HL-60 (cell line): ENCODE data around the gene ATXN7.

Source experiments
- DNase-seq, 2 experiments: peaks; one replicate each; pipeline ENCODE4 v3.0.0-alpha.2; 2010 to 2020; ENCODE audit warnings: low read depth in 1 of 2, low spot score in 1 of 2
- H3K27ac ChIP-seq: fragments of 250-450 bp; sonication (Bioruptor Pico); replicated peaks from 2 replicates; pipeline ENCODE4 v1.5.1; 2020; ENCODE audit warnings: mild to moderate bottlenecking, moderate library complexity
- H3K27me3 ChIP-seq: fragments of 250-450 bp; sonication (Bioruptor Pico); 2 replicates; pipeline ENCODE4 v1.5.1; 2021; ENCODE audit warnings: mild to moderate bottlenecking, moderate library complexity; ENCODE audit not compliant: insufficient read depth, poor library complexity, severe bottlenecking
- H3K4me3 ChIP-seq: replicated peaks from 2 replicates; pipeline ENCODE4 v1.5.1; 2011; ENCODE audit warnings: mild to moderate bottlenecking, control low read depth, low read length; ENCODE audit not compliant: insufficient read depth
- GABPA ChIP-seq: IDR thresholded peaks from 2 replicates; pipeline ENCODE4 v1.6.1; 2012; ENCODE audit warnings: low read depth
- POLR2AphosphoS5 ChIP-seq: IDR thresholded peaks from 2 replicates; pipeline ENCODE4 v1.6.1; 2012; ENCODE audit warnings: low read depth
- SPI1 ChIP-seq: IDR thresholded peaks from 2 replicates; pipeline ENCODE4 v1.6.1; 2012; ENCODE audit warnings: low read depth, mild to moderate bottlenecking, borderline replicate concordance
- TF ChIP-seq, protein P1 (sequence below): IDR thresholded peaks from 2 replicates; pipeline ENCODE4 v1.6.1; 2012; ENCODE audit warnings: low read depth; ENCODE audit not compliant: insufficient replicate concordance
- TF ChIP-seq, protein P2 (sequence below): IDR thresholded peaks from one replicate; pipeline ENCODE4 v1.5.1; 2011; ENCODE audit warnings: low read length, control low read depth, inconsistent platforms; ENCODE audit not compliant: insufficient read depth

ATXN7 gene

DNA sequence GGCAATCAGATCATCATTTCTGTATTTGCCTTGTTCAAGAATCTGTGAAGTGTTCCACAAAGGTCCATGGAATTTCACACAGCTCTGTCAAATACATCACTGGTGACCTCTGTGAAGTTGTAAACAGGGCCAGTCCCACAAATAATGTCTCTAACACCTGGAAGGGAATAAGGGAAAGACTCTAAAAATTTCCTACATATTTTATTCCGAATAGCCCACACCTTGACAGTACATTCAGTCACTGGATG lies 44.6 kb upstream of the ATXN7 start, which contains the start of gene C3orf49:
Gene C3orf49 (plus strand): TSS at position 149 of the 248 bp plus-strand sequence. CDS start 173 bp downstream, outside the sequence.
- no peak within 1 kb of the TSS for H3K4me3 ChIP-seq
- no peaks in the 10 kb centered on the region for H3K27me3 ChIP-seq
- no peak for DNase-seq
- TF ChIP-seq SPI1: no peak
- TF ChIP-seq, protein P1, sequence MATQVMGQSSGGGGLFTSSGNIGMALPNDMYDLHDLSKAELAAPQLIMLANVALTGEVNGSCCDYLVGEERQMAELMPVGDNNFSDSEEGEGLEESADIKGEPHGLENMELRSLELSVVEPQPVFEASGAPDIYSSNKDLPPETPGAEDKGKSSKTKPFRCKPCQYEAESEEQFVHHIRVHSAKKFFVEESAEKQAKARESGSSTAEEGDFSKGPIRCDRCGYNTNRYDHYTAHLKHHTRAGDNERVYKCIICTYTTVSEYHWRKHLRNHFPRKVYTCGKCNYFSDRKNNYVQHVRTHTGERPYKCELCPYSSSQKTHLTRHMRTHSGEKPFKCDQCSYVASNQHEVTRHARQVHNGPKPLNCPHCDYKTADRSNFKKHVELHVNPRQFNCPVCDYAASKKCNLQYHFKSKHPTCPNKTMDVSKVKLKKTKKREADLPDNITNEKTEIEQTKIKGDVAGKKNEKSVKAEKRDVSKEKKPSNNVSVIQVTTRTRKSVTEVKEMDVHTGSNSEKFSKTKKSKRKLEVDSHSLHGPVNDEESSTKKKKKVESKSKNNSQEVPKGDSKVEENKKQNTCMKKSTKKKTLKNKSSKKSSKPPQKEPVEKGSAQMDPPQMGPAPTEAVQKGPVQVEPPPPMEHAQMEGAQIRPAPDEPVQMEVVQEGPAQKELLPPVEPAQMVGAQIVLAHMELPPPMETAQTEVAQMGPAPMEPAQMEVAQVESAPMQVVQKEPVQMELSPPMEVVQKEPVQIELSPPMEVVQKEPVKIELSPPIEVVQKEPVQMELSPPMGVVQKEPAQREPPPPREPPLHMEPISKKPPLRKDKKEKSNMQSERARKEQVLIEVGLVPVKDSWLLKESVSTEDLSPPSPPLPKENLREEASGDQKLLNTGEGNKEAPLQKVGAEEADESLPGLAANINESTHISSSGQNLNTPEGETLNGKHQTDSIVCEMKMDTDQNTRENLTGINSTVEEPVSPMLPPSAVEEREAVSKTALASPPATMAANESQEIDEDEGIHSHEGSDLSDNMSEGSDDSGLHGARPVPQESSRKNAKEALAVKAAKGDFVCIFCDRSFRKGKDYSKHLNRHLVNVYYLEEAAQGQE: no peak
- no peak for TF ChIP-seq POLR2AphosphoS5
- TF ChIP-seq, protein P2, sequence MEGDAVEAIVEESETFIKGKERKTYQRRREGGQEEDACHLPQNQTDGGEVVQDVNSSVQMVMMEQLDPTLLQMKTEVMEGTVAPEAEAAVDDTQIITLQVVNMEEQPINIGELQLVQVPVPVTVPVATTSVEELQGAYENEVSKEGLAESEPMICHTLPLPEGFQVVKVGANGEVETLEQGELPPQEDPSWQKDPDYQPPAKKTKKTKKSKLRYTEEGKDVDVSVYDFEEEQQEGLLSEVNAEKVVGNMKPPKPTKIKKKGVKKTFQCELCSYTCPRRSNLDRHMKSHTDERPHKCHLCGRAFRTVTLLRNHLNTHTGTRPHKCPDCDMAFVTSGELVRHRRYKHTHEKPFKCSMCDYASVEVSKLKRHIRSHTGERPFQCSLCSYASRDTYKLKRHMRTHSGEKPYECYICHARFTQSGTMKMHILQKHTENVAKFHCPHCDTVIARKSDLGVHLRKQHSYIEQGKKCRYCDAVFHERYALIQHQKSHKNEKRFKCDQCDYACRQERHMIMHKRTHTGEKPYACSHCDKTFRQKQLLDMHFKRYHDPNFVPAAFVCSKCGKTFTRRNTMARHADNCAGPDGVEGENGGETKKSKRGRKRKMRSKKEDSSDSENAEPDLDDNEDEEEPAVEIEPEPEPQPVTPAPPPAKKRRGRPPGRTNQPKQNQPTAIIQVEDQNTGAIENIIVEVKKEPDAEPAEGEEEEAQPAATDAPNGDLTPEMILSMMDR: no peak
- no peak for TF ChIP-seq GABPA
- no peak within 1 kb of the TSS for H3K27ac ChIP-seq

DNA sequence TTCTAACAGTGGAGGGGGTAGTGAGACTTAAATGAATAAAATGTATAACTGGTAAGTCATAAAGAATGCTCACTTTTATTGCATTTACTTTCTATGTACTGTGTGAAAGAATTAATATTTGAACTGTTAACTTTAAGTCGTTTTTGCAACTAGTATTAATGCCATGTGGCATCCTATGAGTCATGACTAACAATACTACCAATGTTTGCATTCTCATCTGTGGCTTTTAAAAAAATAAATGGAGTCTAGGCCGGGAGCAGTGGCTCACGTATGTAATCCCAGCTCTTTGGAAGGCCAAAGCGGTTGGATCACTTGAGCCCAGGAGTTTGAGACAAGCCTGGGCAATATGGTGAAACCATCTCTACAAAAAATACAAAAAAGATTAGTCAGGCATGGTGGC lies 39.4 kb upstream of the ATXN7 start:
- no peak for DNase-seq
- TF ChIP-seq, protein P2: no peak
- TF ChIP-seq, protein P1: no peak
- TF ChIP-seq POLR2AphosphoS5: no peak
- no peak for TF ChIP-seq SPI1
- no peak for TF ChIP-seq GABPA
- Histone ChIP-seq H3K4me3 (no peak overlapping the region), H3K27me3 (no peaks in the 10 kb centered on the region), H3K27ac (no peak overlapping the region)

DNA sequence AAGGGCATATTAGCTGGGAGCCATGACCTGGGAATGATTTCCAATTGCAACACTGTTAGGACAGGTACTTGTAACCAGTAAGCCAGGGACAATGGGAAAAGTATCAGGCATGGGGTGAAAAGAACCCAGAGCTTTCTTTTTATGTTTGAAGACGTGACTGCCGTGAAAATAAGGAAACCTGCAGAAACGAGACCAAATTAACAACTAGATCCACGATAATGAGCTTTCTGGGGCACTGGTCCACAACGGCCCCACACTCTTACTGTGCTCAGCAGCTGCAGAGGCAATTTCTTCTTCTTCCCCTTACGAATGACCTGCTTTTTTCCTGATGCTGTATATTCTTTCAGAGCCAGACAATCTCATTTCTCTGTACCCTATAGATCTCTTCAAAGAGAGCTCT lies 33.1 kb upstream of the ATXN7 start:
- Histone ChIP-seq H3K4me3 (no peak overlapping the region), H3K27me3 (no peaks in the 10 kb centered on the region), H3K27ac (no peak overlapping the region)
- no peak for TF ChIP-seq POLR2AphosphoS5
- TF ChIP-seq, protein P1: no peak
- no peak for TF ChIP-seq SPI1
- TF ChIP-seq GABPA: no peak
- TF ChIP-seq, protein P2: no peak
- DNase-seq: no peak
